Endothelial cell of umbilical vein (primary cell): ENCODE results near the gene CBFB. TPM values are rescaled to one million over a fixed set of nuclear protein-coding genes. Genes with fewer than 3 reads are reported as not detected.

Experiments used
- BruUV-seq: library from RNA; stranded (reverse); fragments of 400-500 nt; replicated peaks from 2 replicates; lab custom pipeline; 2021; lab: Mats Ljungman, UMichigan
- CTCF ChIA-PET: fragments of 300-600, 350-600 bp; sonication (Branson Sonifier 250); formaldehyde crosslinking; loops from one replicate; lab custom pipeline; 2021; ENCODE audit warnings: antibody characterized with exemption, inconsistent platforms; lab: Charles Lee
- POLR2A ChIA-PET: fragments of 300-600, 350-600 bp; sonication (Branson Sonifier 250); formaldehyde crosslinking; loops from one replicate; lab custom pipeline; 2021; ENCODE audit warnings: antibody characterized with exemption, inconsistent platforms; lab: Charles Lee
- DNase-seq: peaks from one replicate; pipeline ENCODE4 v3.0.0-alpha.2; 2011; ENCODE audit warnings: low read depth, low spot score
- FAIRE-seq: peaks from 2 replicates; lab custom pipeline; 2011; peaks lifted over from hg19 to GRCh38; lab: Jason Lieb, UNC
- H2AFZ ChIP-seq: 2 replicates; pipeline ENCODE4 v1.6.0; 2012; ENCODE audit warnings: low read depth, low read length, control low read depth, inconsistent platforms
- H3K27ac ChIP-seq: 2 replicates; pipeline ENCODE4 v1.5.1; 2011; ENCODE audit warnings: low read depth, mild to moderate bottlenecking, control low read depth, low read length, moderate library complexity; ENCODE audit not compliant: insufficient read depth
- H3K27me3 ChIP-seq, 2 experiments: 2 replicates each; pipeline versions ENCODE4 v1.6.0 to v1.6.1; 2011; ENCODE audit warnings: low read length in 2 of 2, mixed read lengths in 1 of 2; ENCODE audit not compliant: control insufficient read depth in 2 of 2, insufficient read depth in 2 of 2
- H3K36me3 ChIP-seq, 2 experiments: 2 replicates in 1 of 2; 3 replicates in 1 of 2; pipeline ENCODE4 v1.5.1; 2011; ENCODE audit warnings: low read length in 2 of 2, mild to moderate bottlenecking in 1 of 2, moderate library complexity in 1 of 2; ENCODE audit not compliant: control insufficient read depth in 2 of 2, insufficient read depth in 2 of 2; ENCODE audit errors: extremely low read depth in 1 of 2
- H3K4me1 ChIP-seq: 3 replicates; pipeline ENCODE4 v1.5.1; 2011; ENCODE audit warnings: mild to moderate bottlenecking, low read length; ENCODE audit not compliant: control insufficient read depth, insufficient read depth; ENCODE audit errors: extremely low read depth
- H3K4me2 ChIP-seq: 2 replicates; pipeline ENCODE4 v1.6.1; 2011; ENCODE audit warnings: low read length, control low read depth, mixed read lengths; ENCODE audit not compliant: insufficient read depth
- H3K4me3 ChIP-seq, 3 experiments: fragments of 200-600 bp in 1 of 3; sonication (generic), shearing (Covaris generic) in 1 of 3; replicated peaks in 1 of 3; 2 replicates each; pipeline ENCODE4 v1.5.1; 2011 to 2016; ENCODE audit warnings: control low read depth in 3 of 3, low read length in 3 of 3, mild to moderate bottlenecking in 2 of 3, inconsistent platforms in 1 of 3, low read depth in 1 of 3, moderate library complexity in 1 of 3; ENCODE audit not compliant: insufficient read depth in 1 of 3
- H3K79me2 ChIP-seq: 2 replicates; pipeline ENCODE4 v1.6.0; 2012; ENCODE audit warnings: low read length, inconsistent platforms; ENCODE audit not compliant: control insufficient read depth, insufficient read depth
- H3K9ac ChIP-seq: replicated peaks from 2 replicates; pipeline ENCODE3; 2011; ENCODE audit warnings: low read length, control low read depth; ENCODE audit not compliant: insufficient read depth; ENCODE audit errors: extremely low read depth
- H3K9me1 ChIP-seq: replicated peaks from 3 replicates; pipeline ENCODE4 v1.6.0; 2011; ENCODE audit warnings: mild to moderate bottlenecking, low read length; ENCODE audit not compliant: control insufficient read depth, insufficient read depth; ENCODE audit errors: extremely low read depth
- H3K9me3 ChIP-seq: replicated peaks from 2 replicates; pipeline ENCODE4 v1.5.1; 2012; ENCODE audit warnings: low read length, inconsistent platforms; ENCODE audit not compliant: control insufficient read depth, insufficient read depth
- H4K20me1 ChIP-seq: replicated peaks from 2 replicates; pipeline ENCODE3; 2011; ENCODE audit warnings: mild to moderate bottlenecking, low read length; ENCODE audit not compliant: control insufficient read depth, insufficient read depth; ENCODE audit errors: extremely low read depth
- CTCF ChIP-seq, 2 donors: IDR thresholded peaks; 1 replicate in 1 of 2; 2 replicates in 1 of 2; pipeline ENCODE4 v1.5.1; 2011; ENCODE audit warnings: low read length in 2 of 2, mild to moderate bottlenecking in 2 of 2, moderate library complexity in 2 of 2, control low read depth in 1 of 2, inconsistent platforms in 1 of 2, low read depth in 1 of 2; ENCODE audit not compliant: insufficient read depth in 1 of 2; ENCODE audit errors: extremely low read depth in 1 of 2
- EZH2 ChIP-seq: IDR thresholded peaks from 2 replicates; pipeline ENCODE4 v1.6.1; 2012; ENCODE audit warnings: borderline replicate concordance, low read depth, mild to moderate bottlenecking, moderate library complexity, low read length, inconsistent platforms; ENCODE audit not compliant: severe bottlenecking
- FOS ChIP-seq: IDR thresholded peaks from 2 replicates; pipeline ENCODE4 v1.6.1; 2011; ENCODE audit warnings: mild to moderate bottlenecking, low read length, moderate library complexity, borderline replicate concordance; ENCODE audit not compliant: insufficient read depth
- GATA2 ChIP-seq: IDR thresholded peaks from 2 replicates; pipeline ENCODE4 v1.7.0; 2011; ENCODE audit warnings: low read depth, mild to moderate bottlenecking, moderate library complexity, mixed read lengths, low read length; ENCODE audit not compliant: insufficient read length, insufficient read depth
- JUN ChIP-seq: IDR thresholded peaks from 2 replicates; pipeline ENCODE4 v1.6.1; 2011; ENCODE audit warnings: borderline replicate concordance, low read depth; ENCODE audit not compliant: insufficient read length, insufficient read depth
- MYC ChIP-seq: IDR thresholded peaks from one replicate; pipeline ENCODE4 v1.6.1; 2011; ENCODE audit warnings: mild to moderate bottlenecking, low read depth, low read length
- POLR2A ChIP-seq: IDR thresholded peaks from 2 replicates; pipeline ENCODE4 v1.6.1; 2012; ENCODE audit warnings: low read depth, mild to moderate bottlenecking, control low read depth, low read length
- POLR2AphosphoS5 ChIP-seq: IDR thresholded peaks from 2 replicates; pipeline ENCODE4 v1.6.1; 2012; ENCODE audit warnings: low read depth, mild to moderate bottlenecking, control low read depth, low read length, moderate library complexity; ENCODE audit not compliant: insufficient read depth
- dilution Hi-C: fragments of 300-500 bp; cut with MboI; formaldehyde crosslinking; loops from one replicate; pipeline ENCODE4 v1.15.0; 2019; ENCODE audit warnings: low sequenced_read_pairs; ENCODE audit not compliant: extremely low pct_ligation_motif_present
- intact Hi-C: fragments of 100-400 bp; cut with micrococcal nuclease; formaldehyde crosslinking; loops from one replicate; pipeline ENCODE4 v1.10.0; 2022
- polyA plus RNA-seq, 4 experiments: library from polyadenylated mRNA; depleted of rRNA in 3 of 4; stranded (reverse) in 3 of 4; unstranded in 1 of 4; fragments of >200 nt; gene quantifications; 2 replicates each; pipeline versions ENCODE4 v1.2.1 to v1.2.3, GENCODE V29; 2011 to 2012; ENCODE audit warnings: missing spikeins in 1 of 4
- total RNA-seq: library from RNA; stranded (reverse); gene quantifications from 2 replicates; pipeline ENCODE4 v1.2.3, GENCODE V29; 2021
- TF ChIP-seq, protein P1 (sequence below): IDR thresholded peaks from 2 replicates; pipeline ENCODE4 v1.6.1; 2011; ENCODE audit not compliant: insufficient read depth, insufficient read length

CBFB gene
- total and polyA plus RNA-seq, 2 donors (not counting 3 experiments of a cell fraction or from before 2014, with no cell fraction given): 27.8 to 103 TPM

GRCh38 chr16:67142342-67142741 is 113.4 kb downstream of the CBFB start:
- H3K9ac ChIP-seq: no peak overlapping the region
- H3K4me1 ChIP-seq: peaks cover 8% of the 10 kb centered on the region
- POLR2A ChIA-PET: no interaction called here
- dilution Hi-C loops (no loop called here), intact Hi-C loops (no loop called here)
- no peak overlapping the region for H3K27ac ChIP-seq
- TF ChIP-seq EZH2 (no peak), POLR2AphosphoS5 (no peak)
- CTCF ChIA-PET: interaction anchor here (1.1 to 7.4 kb wide), 3 partner anchors 13 to 182 kb away, joined by 3 to 67 read pairs (median 3); partner anchors contain the start of gene CES3
- H3K9me3 ChIP-seq: no peaks in the 10 kb centered on the region
- H2AFZ ChIP-seq: no peak overlapping the region
- FAIRE-seq (no peak), DNase-seq (no peak)
- H3K4me3 ChIP-seq: no peak overlapping the region
- H3K9me1 ChIP-seq: no peaks in the 10 kb centered on the region
- H3K79me2 ChIP-seq: no peaks in the 10 kb centered on the region
- H3K4me2 ChIP-seq: no peak overlapping the region
- H3K36me3 ChIP-seq: peaks cover 2 to 58% of the 10 kb centered on the region in 2 experiments
- no peaks in the 10 kb centered on the region for H3K27me3 ChIP-seq
- no peaks in the 10 kb centered on the region for H4K20me1 ChIP-seq
- BruUV-seq: no TSS peak

DNA sequence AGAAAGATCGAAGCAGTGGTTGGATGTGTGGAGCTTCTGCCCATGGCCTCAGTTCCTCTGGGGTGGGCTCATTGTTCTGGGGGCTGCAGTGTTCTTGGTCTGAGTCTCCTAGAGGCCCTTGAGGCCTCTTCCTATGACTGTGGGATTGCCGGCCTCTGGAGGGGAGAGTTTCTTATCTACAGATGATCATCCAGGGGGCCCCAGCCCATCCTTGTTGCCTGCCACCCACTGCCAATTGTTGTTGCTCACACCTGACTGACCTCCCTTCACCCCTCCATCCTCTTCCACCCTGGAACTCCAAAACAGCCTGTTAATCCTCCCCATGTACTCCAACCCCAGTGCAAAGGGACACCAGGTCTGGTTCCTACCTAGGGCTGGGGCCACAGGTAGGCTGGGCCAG is 116.0 kb downstream of the CBFB start:
- Histone ChIP-seq H3K27me3 (peaks cover 0 to 2% of the 10 kb centered on the region in 2 experiments), H3K9me1 (no peaks in the 10 kb centered on the region), H3K79me2 (no peaks in the 10 kb centered on the region), H3K4me2 (no peak overlapping the region), H4K20me1 (no peaks in the 10 kb centered on the region), H2AFZ (no peak overlapping the region), H3K9me3 (no peaks in the 10 kb centered on the region), H3K36me3 (peaks cover 2 to 59% of the 10 kb centered on the region in 2 experiments), H3K4me1 (no peaks in the 10 kb centered on the region), H3K4me3 (no peak overlapping the region), H3K27ac (no peak overlapping the region), H3K9ac (no peak overlapping the region)
- FAIRE-seq (no peak), DNase-seq (no peak)
- BruUV-seq: no TSS peak
- ChIA-PET POLR2A (no interaction called here), CTCF (interaction anchor here (2.4 kb wide), 1 partner anchor 10 kb away, joined by 16 read pairs; no protein-coding TSS in a partner anchor)
- intact Hi-C loops: no loop called here
- TF ChIP-seq GATA2 (no peak), CTCF (IDR thresholded peaks at IDR 0.05; ENCODE audit: extremely low read depth in 1 of 2, insufficient read depth in 1 of 2, low read depth in 1 of 2, low read length in 2 of 2) (no peak), POLR2AphosphoS5 (no peak), EZH2 (no peak), POLR2A (no peak), FOS (no peak), MYC (no peak), JUN (no peak)
- TF ChIP-seq, protein P1, sequence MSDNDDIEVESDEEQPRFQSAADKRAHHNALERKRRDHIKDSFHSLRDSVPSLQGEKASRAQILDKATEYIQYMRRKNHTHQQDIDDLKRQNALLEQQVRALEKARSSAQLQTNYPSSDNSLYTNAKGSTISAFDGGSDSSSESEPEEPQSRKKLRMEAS: no peak
- dilution Hi-C loops: no loop called here
